ENCODE measurements around the gene SOS1. TPM values are rescaled to one million over a fixed set of nuclear protein-coding genes. Genes with fewer than 3 reads are reported as not detected.

The SOS1 gene
- total and polyA plus RNA-seq, 2 of the 13 experiments (the other 11 are each of a cell fraction or from before 2014, with no cell fraction given), result 20.8 to 60.4 TPM

DNA sequence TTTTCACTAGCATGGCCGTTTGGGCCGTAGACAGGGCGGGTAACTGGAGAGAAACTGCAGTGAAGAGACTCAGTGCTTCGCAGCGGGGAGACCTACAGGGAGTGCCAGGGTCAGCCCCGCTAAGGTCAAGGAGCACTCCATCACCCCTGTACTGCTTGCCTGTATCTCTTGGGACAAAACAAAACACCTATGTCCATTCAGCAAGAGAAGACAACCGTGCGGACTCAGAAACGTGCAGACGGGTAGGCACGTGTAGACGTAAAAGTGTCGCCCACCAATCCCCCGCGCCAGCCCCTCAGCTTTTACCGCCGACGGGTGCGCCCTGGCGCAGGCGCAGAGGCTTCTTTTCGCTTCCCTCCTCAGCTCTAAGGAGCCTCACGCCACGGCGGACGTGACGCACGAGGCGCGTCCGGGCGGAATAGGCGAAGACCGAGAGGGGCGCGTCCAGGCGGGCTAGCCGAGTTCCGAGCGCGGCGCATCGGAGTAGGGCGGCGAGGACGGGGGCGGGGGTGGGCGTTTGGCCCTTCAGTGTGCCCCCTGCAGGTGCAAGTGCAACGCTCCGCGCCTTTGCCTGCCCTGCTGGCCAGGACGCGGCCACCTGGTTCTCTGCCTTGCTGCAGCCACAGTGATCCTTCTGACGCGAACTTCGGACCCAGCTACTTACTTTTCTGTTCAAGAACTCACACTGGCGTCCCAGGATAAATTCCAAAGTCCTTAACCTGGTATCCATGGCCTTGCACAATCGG lies 3.3 kb upstream of the SOS1 start (continued):
- TF ChIP-seq, protein P1, sequence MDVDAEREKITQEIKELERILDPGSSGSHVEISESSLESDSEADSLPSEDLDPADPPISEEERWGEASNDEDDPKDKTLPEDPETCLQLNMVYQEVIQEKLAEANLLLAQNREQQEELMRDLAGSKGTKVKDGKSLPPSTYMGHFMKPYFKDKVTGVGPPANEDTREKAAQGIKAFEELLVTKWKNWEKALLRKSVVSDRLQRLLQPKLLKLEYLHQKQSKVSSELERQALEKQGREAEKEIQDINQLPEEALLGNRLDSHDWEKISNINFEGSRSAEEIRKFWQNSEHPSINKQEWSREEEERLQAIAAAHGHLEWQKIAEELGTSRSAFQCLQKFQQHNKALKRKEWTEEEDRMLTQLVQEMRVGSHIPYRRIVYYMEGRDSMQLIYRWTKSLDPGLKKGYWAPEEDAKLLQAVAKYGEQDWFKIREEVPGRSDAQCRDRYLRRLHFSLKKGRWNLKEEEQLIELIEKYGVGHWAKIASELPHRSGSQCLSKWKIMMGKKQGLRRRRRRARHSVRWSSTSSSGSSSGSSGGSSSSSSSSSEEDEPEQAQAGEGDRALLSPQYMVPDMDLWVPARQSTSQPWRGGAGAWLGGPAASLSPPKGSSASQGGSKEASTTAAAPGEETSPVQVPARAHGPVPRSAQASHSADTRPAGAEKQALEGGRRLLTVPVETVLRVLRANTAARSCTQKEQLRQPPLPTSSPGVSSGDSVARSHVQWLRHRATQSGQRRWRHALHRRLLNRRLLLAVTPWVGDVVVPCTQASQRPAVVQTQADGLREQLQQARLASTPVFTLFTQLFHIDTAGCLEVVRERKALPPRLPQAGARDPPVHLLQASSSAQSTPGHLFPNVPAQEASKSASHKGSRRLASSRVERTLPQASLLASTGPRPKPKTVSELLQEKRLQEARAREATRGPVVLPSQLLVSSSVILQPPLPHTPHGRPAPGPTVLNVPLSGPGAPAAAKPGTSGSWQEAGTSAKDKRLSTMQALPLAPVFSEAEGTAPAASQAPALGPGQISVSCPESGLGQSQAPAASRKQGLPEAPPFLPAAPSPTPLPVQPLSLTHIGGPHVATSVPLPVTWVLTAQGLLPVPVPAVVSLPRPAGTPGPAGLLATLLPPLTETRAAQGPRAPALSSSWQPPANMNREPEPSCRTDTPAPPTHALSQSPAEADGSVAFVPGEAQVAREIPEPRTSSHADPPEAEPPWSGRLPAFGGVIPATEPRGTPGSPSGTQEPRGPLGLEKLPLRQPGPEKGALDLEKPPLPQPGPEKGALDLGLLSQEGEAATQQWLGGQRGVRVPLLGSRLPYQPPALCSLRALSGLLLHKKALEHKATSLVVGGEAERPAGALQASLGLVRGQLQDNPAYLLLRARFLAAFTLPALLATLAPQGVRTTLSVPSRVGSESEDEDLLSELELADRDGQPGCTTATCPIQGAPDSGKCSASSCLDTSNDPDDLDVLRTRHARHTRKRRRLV (CRISPR knock-in tag; IDR thresholded peaks at IDR 0.05), result peak; percentile 70
- peak; percentile 68 for TF ChIP-seq CCAR2 (optimal IDR thresholded peaks at IDR 0.05; ENCODE audit: low read depth, low read length)
- TF ChIP-seq DMTF1 (CRISPR knock-in tag; IDR thresholded peaks at IDR 0.05), result 0 out of 2 replicates have a peak, but pooled peaks have one; percentile 71
- TF ChIP-seq MAF1 (CRISPR knock-in tag; IDR thresholded peaks at IDR 0.05; ENCODE audit: borderline replicate concordance), result no peak
- peak; percentile 62 for TF ChIP-seq RXRB (CRISPR knock-in tag; IDR thresholded peaks at IDR 0.05; ENCODE audit: borderline replicate concordance)
- TF ChIP-seq, protein P2, sequence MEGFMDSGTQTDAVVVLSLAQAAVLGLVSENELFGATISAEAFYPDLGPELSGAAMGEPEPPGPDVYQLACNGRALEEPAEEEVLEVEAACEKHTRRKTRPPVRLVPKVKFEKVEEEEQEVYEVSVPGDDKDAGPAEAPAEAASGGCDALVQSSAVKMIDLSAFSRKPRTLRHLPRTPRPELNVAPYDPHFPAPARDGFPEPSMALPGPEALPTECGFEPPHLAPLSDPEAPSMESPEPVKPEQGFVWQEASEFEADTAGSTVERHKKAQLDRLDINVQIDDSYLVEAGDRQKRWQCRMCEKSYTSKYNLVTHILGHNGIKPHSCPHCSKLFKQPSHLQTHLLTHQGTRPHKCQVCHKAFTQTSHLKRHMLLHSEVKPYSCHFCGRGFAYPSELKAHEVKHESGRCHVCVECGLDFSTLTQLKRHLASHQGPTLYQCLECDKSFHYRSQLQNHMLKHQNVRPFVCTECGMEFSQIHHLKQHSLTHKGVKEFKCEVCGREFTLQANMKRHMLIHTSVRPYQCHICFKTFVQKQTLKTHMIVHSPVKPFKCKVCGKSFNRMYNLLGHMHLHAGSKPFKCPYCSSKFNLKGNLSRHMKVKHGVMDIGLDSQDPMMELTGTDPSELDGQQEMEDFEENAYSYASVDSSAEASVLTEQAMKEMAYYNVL (CRISPR knock-in tag; IDR thresholded peaks at IDR 0.05; ENCODE audit: borderline replicate concordance), result peak; percentile 79; the same call in 1 of the 2 replicates
- no peak for TF ChIP-seq CEBPZ (IDR thresholded peaks at IDR 0.05; ENCODE audit: low read length)
- TF ChIP-seq ZFP90 (CRISPR knock-in tag; IDR thresholded peaks at IDR 0.05; ENCODE audit: borderline replicate concordance), result peak; percentile 50; the same call in 1 of the 2 replicates
- TF ChIP-seq ZNF615 (CRISPR knock-in tag; IDR thresholded peaks at IDR 0.05; ENCODE audit: borderline replicate concordance), result peak; percentile 78; the same call in 1 of the 2 replicates
- peak; percentile 85 for TF ChIP-seq SRY (CRISPR knock-in tag; IDR thresholded peaks at IDR 0.05)
- peak; percentile 66 for TF ChIP-seq SKI (IDR thresholded peaks at IDR 0.05; ENCODE audit: partially characterized antibody)

All from HepG2 (cell line).